Heart left ventricle (tissue), 16 donors: ENCODE data around the gene FGFR1OP2. TPM values are rescaled to one million over a fixed set of nuclear protein-coding genes. Genes with fewer than 3 reads are reported as not detected.
A peak's percentile ranks its signal among the peaks of the same experiment; 100 is the strongest.

Experiments used
- ATAC-seq, 4 donors: fragments of 200-7000 bp; cut with Tn5 transposase; one replicate each; pipeline ENCODE4 v1.9.1; 2020 to 2022; ENCODE audit warnings: moderate library complexity in 4 of 4, mild to moderate bottlenecking in 3 of 4, moderate number of reproducible peaks in 1 of 4
- DNase-seq, 5 donors: peaks; one replicate each; pipeline ENCODE4 v3.0.0-alpha.2; 2020
- H3K27ac ChIP-seq, 12 donors: fragments of 200-600 bp; sonication (generic) in 4 of 12; one replicate each; pipeline versions ENCODE4 v1.5.0 to v1.8.0; 2016 to 2022; ENCODE audit warnings: mild to moderate bottlenecking in 2 of 12
- H3K27me3 ChIP-seq, 9 donors: fragments of 200-600 bp; sonication (generic) in 2 of 9; one replicate each; pipeline versions ENCODE4 v1.5.1 to v1.8.0; 2016 to 2022; ENCODE audit warnings: mild to moderate bottlenecking in 3 of 9
- H3K36me3 ChIP-seq, 9 donors: fragments of 200-600 bp; sonication (generic) in 2 of 9; one replicate each; pipeline versions ENCODE4 v1.5.0 to v1.8.0; 2018 to 2022; ENCODE audit warnings: mild to moderate bottlenecking in 2 of 9
- H3K4me1 ChIP-seq, 12 donors: fragments of 200-600 bp; sonication (generic) in 4 of 12; one replicate each; pipeline versions ENCODE4 v1.5.0 to v1.8.0; 2016 to 2022; ENCODE audit warnings: mild to moderate bottlenecking in 3 of 12
- H3K4me3 ChIP-seq, 12 donors: fragments of 200-600 bp; sonication (generic) in 4 of 12; one replicate each; pipeline versions ENCODE4 v1.5.0 to v1.8.0; 2017 to 2022; ENCODE audit warnings: mild to moderate bottlenecking in 9 of 12, moderate library complexity in 4 of 12
- H3K9me3 ChIP-seq, 12 donors: fragments of 200-600 bp; sonication (generic) in 4 of 12; one replicate each; pipeline versions ENCODE4 v1.5.0 to v1.8.0; 2016 to 2022; ENCODE audit warnings: mild to moderate bottlenecking in 1 of 12
- CTCF ChIP-seq, 12 donors: fragments of 200-600 bp; sonication (generic) in 4 of 12; IDR thresholded peaks; one replicate each; pipeline versions ENCODE4 v1.5.0 to v1.8.0; 2018 to 2022; ENCODE audit warnings: antibody characterized with exemption in 12 of 12, mild to moderate bottlenecking in 5 of 12
- POLR2A ChIP-seq, 2 donors: fragments of 450-650 bp; IDR thresholded peaks; one replicate each; pipeline ENCODE4 v1.6.1; 2017; ENCODE audit warnings: antibody characterized with exemption in 2 of 2, mild to moderate bottlenecking in 2 of 2, moderate library complexity in 2 of 2
- WGBS, 4 donors: extraction: QIAGEN DNeasy Blood & Tissue Kit in 2 of 4; methylation state at CpG; one replicate each; pipeline versions ENCODE4 v1.1.5 to v1.1.7; 2013 to 2018; 5-methylcytosine and 5-hydroxymethylcytosine counted together
- intact Hi-C, 10 donors: fragments of 100-400 bp; cut with DNase I; formaldehyde crosslinking; loops; one replicate each; pipeline versions ENCODE4 v1.11.1 to v1.14.2; 2022
- polyA plus RNA-seq, 2 donors: library from polyadenylated mRNA; stranded (reverse); fragments of 200-250 nt; gene quantifications; one replicate each; pipeline ENCODE4 v1.2.3, GENCODE V29; 2013
- total RNA-seq, 9 donors: library from RNA; depleted of rRNA in 2 of 9; stranded (reverse); fragments of >200 nt in 2 of 9; fragmentation: NEBNext Ultra II Directional in 3 of 9; extraction: Animal tissue kit (Norgen Biotek cat#: 25700) in 3 of 9; gene quantifications; one replicate each; pipeline versions ENCODE4 v1.1.0 to v1.2.4, GENCODE V29; 2016 to 2023
- donor health status: ischemic (EF 13 %, LVEDD 7.1; RV severe dilation, severe dysfunction).
- donor health status: healthy with polysubstance abuse.
- donor health status: DM: no; HTN: yes; CAD: no.
- donor health status: DM: no; HTN: no; CAD: no.
- donor health status: ischemic (EF 25% LVEDD 6.9; RV normal size, moderate dysfunction).
- donor health status: ischemic (EF 25% LVEDD 5.7; RV mildly dilated, moderate dysfunction).
- donor health status: healthy.
- donor health status: DM: yes; HTN: yes; CAD: no.
- donor health status: ischemic (EF 35%, LVEDD 5.7; RV mildly dilated, moderate dysfunction).
- donor health status: nonischemic (EF 11% LVEDD 7.7; RV severe dilation, severe dysfunction).
- donor health status: DM: yes; HTN: yes; CAD: no.
- donor health status: PGD.
- donor health status: ischemic (EF 29% LVEDD 5.4; RV normal size, mild dysfunction).
- donor health status: nonischemic (EF 23%, LVEDD 6.1; RV moderate dilation, normal function).

FGFR1OP2 gene
- total and polyA plus RNA-seq, 11 donors, result 26.3 to 54.9 (median 30.8) TPM

GRCh38 chr12:26937443-26937862 is 817 bp upstream of the FGFR1OP2 start:
- peaks cover 3 to 65% (median 39%) of the 10 kb centered on the region in 12 donors for H3K4me1 ChIP-seq
- intact Hi-C loops, result loop anchor here in 8 of 10 donors (2.0 to 10.0 kb wide), 6 partner anchors 75 to 370 kb away; partner anchors contain the start of genes TM7SF3 (in 6 of the 8) and STK38L (in 1 of the 8)
- peak overlapping the region; percentile 54 to 97 (median 88) for H3K4me3 ChIP-seq
- TF ChIP-seq CTCF (IDR thresholded peaks at IDR 0.05) (no peak), POLR2A (IDR thresholded peaks at IDR 0.05) (no peak)
- no peaks in the 10 kb centered on the region for H3K9me3 ChIP-seq
- peaks cover 0 to 16% (median 7%) of the 10 kb centered on the region in 9 donors for H3K36me3 ChIP-seq
- peak overlapping the region; percentile 94 to 98 (median 97) for H3K27ac ChIP-seq
- WGBS, 4 donors, result 0 to 1% (median 0%) methylated on average over 10 of the region's 10 CpGs
- DNase-seq (no peak), ATAC-seq (no peak)
- no peaks in the 10 kb centered on the region for H3K27me3 ChIP-seq

- WGBS, 4 donors, result 0 to 1% (median 0%) methylated on average over 27 to 28 of the region's 28 CpGs
- Histone ChIP-seq H3K27ac (peak overlapping the region; percentile 94 to 98 (median 97)), H3K36me3 (peaks cover 0 to 5% (median 0%) of the 10 kb centered on the region in 9 donors), H3K27me3 (no peaks in the 10 kb centered on the region), H3K9me3 (no peaks in the 10 kb centered on the region), H3K4me1 (peaks cover 3 to 72% (median 39%) of the 10 kb centered on the region in 12 donors), H3K4me3 (peak overlapping the region; percentile 70 to 97 (median 88))
- peak; percentile 6 to 46 (median 28) for ATAC-seq
- DNase-seq, result peak in 1 of 5 donors; percentile 74
- intact Hi-C loops, result loop anchor here in 8 of 10 donors (1.0 to 10.0 kb wide), 7 partner anchors 74 to 369 kb away; partner anchors contain the start of genes TM7SF3 (in 8 of the 8) and STK38L (in 1 of the 8)
- TF ChIP-seq CTCF (IDR thresholded peaks at IDR 0.05) (no peak), POLR2A (IDR thresholded peaks at IDR 0.05) (no peak)
These were observed 412 bp downstream of the FGFR1OP2 start for GRCh38 chr12:26938701-26939062.

- intact Hi-C loops, result loop anchor here in 8 of 10 donors (2.0 to 10.0 kb wide), 6 partner anchors 73 to 368 kb away; partner anchors contain the start of genes TM7SF3 (in 7 of the 8) and STK38L (in 1 of the 8)
These were observed 1.0 kb downstream of the FGFR1OP2 start for GRCh38 chr12:26939192-26939832.

More at GRCh38 chr12:26939192-26939832, 1.0 kb downstream of the FGFR1OP2 start:
- WGBS, 4 donors, result 6 to 10% (median 7%) methylated on average over 9 of the region's 9 CpGs
- Histone ChIP-seq H3K9me3 (peaks cover 0 to 4% (median 0%) of the 10 kb centered on the region in 12 donors), H3K36me3 (no peaks in the 10 kb centered on the region), H3K27ac (peak overlapping the region in 11 of 12 donors; percentile 94 to 98 (median 97)), H3K4me1 (peaks cover 3 to 77% (median 39%) of the 10 kb centered on the region in 12 donors), H3K27me3 (no peaks in the 10 kb centered on the region), H3K4me3 (peak overlapping the region; percentile 70 to 97 (median 88))
- ATAC-seq (no peak), DNase-seq (no peak)
- TF ChIP-seq POLR2A (IDR thresholded peaks at IDR 0.05) (no peak), CTCF (IDR thresholded peaks at IDR 0.05) (no peak)
